Measurements from ENCODE around the gene TTC24.
"Not testable (repeated sequence)": the region's sequence is repeated elsewhere in the genome, so short reads cannot be mapped to it uniquely, and the experiment has no call there.

The TTC24 gene

GRCh38 chr1:156589546-156589945 is 10.0 kb downstream of the TTC24 start:
- DNase-seq: no peak

GRCh38 chr1:156590326-156591180 is 11.0 kb downstream of the TTC24 start:
- DNase-seq: no peak

- peak; percentile 60 for DNase-seq
Observed at GRCh38 chr1:156591181-156591431, 11.6 kb downstream of the TTC24 start.

- DNase-seq: peak; percentile 84
Observed at GRCh38 chr1:156591432-156592157, 12.1 kb downstream of the TTC24 start, which contains the start of gene NAXE. Gene NAXE, plus strand, starts transcription at chr1:156591776. Its CDS starts 29 bp downstream, at chr1:156591805.

GRCh38 chr1:156592158-156592909 is 12.8 kb downstream of the TTC24 start:
- no peak for DNase-seq

- DNase-seq: peak; percentile 79
Observed at GRCh38 chr1:156592910-156593660, 13.6 kb downstream of the TTC24 start.

GRCh38 chr1:156593661-156593989 is 14.1 kb downstream of the TTC24 start:
- no peak for DNase-seq

- no peak for DNase-seq
Observed at GRCh38 chr1:156594190-156594589, 14.7 kb downstream of the TTC24 start.

GRCh38 chr1:156595016-156595415 is 15.5 kb downstream of the TTC24 start:
- DNase-seq: no peak

GRCh38 chr1:156596426-156596825 is 16.9 kb downstream of the TTC24 start:
- DNase-seq: no peak

GRCh38 chr1:156598125-156598524 is 18.6 kb downstream of the TTC24 start:
- no peak for DNase-seq

GRCh38 chr1:156598731-156599432 is 19.4 kb downstream of the TTC24 start:
- no peak for DNase-seq

- DNase-seq: no peak
Observed at GRCh38 chr1:156599811-156600210, 20.3 kb downstream of the TTC24 start.

GRCh38 chr1:156600733-156601121 is 21.2 kb downstream of the TTC24 start:
- no peak for DNase-seq

- DNase-seq: peak; percentile 87
Observed at GRCh38 chr1:156601122-156601830, 21.8 kb downstream of the TTC24 start, which contains the start of gene GPATCH4. Gene GPATCH4, minus strand, starts transcription at chr1:156601479.

- peak; percentile 55 for DNase-seq
Observed at GRCh38 chr1:156601892-156602291, 22.4 kb downstream of the TTC24 start.

- DNase-seq: peak; percentile 62
Observed at GRCh38 chr1:156602557-156602993, 23.1 kb downstream of the TTC24 start.

GRCh38 chr1:156607344-156607743 is 27.8 kb downstream of the TTC24 start:
- not testable (repeated sequence) for DNase-seq

GRCh38 chr1:156608036-156608674 is 28.6 kb downstream of the TTC24 start:
- peak; percentile 81 for DNase-seq

GRCh38 chr1:156608981-156609380 is 29.5 kb downstream of the TTC24 start:
- peak; percentile 80 for DNase-seq

GRCh38 chr1:156610072-156610471 is 30.5 kb downstream of the TTC24 start:
- DNase-seq: not testable (repeated sequence)
